OCI-LY3 (cell line): ENCODE measurements around the gene SIRT6.

ENCODE experiments used
- H2AFZ ChIP-seq: fragments of 200-600, 300-600 bp; shearing (Covaris generic); 2 replicates; pipeline ENCODE4 v1.6.0; 2014; ENCODE audit warnings: antibody characterized with exemption, low read depth, low read length
- H3K27ac ChIP-seq: fragments of 200-600, 300-600 bp; sonication (generic); 2 replicates; pipeline ENCODE4 v1.5.1; 2014; ENCODE audit warnings: mild to moderate bottlenecking, low read length, moderate library complexity, mixed read lengths
- H3K27me3 ChIP-seq: fragments of 200-600, 300-600 bp; sonication (generic); 2 replicates; pipeline ENCODE4 v1.6.1; 2014; ENCODE audit warnings: low read depth, low read length, mixed read lengths
- H3K36me3 ChIP-seq: fragments of 200-600, 300-600 bp; sonication (generic); replicated peaks from 2 replicates; pipeline ENCODE3; 2014; ENCODE audit warnings: low read depth, low read length, mixed read lengths
- H3K4me1 ChIP-seq: fragments of 300-600, 200-600 bp; sonication (generic); 2 replicates; pipeline ENCODE4 v1.6.1; 2014; ENCODE audit warnings: low read length, mixed read lengths
- H3K4me2 ChIP-seq: fragments of 200-600, 300-600 bp; sonication (generic); 2 replicates; pipeline ENCODE4 v1.6.1; 2014; ENCODE audit warnings: low read length, mixed read lengths
- H3K4me3 ChIP-seq: fragments of 300-600, 200-600 bp; sonication (generic); 2 replicates; pipeline ENCODE4 v1.5.1; 2014; ENCODE audit warnings: antibody characterized with exemption, mild to moderate bottlenecking, low read length, moderate library complexity
- H3K79me2 ChIP-seq: fragments of 300-600, 200-600 bp; shearing (Covaris generic); 2 replicates; pipeline ENCODE4 v1.6.1; 2014; ENCODE audit warnings: mild to moderate bottlenecking, low read length, mixed read lengths
- H3K9ac ChIP-seq: fragments of 300-600, 200-600 bp; shearing (Covaris generic); 2 replicates; pipeline ENCODE4 v1.6.0; 2014; ENCODE audit warnings: mild to moderate bottlenecking, low read length, moderate library complexity
- H3K9me3 ChIP-seq: fragments of 200-600, 300-600 bp; shearing (Covaris generic); 2 replicates; pipeline ENCODE4 v1.6.1; 2014; ENCODE audit warnings: low read length, mixed read lengths; ENCODE audit not compliant: insufficient read depth
- H4K20me1 ChIP-seq: fragments of 200-600, 300-600 bp; sonication (generic); 2 replicates; pipeline ENCODE4 v1.6.1; 2016; ENCODE audit warnings: low read length, mixed read lengths; ENCODE audit not compliant: insufficient read depth
- EZH2phosphoT487 ChIP-seq: fragments of 200-600 bp; shearing (Covaris generic); IDR thresholded peaks from 2 replicates; pipeline ENCODE4 v1.6.1; 2018; ENCODE audit warnings: antibody characterized with exemption, mixed run types, low read depth
- TF ChIP-seq, protein P1 (sequence below): fragments of 200-600, 300-600 bp; sonication (generic); IDR thresholded peaks from 2 replicates; pipeline ENCODE4 v1.5.1; 2014; ENCODE audit warnings: antibody characterized with exemption, low read length, low read depth

SIRT6 gene

DNA sequence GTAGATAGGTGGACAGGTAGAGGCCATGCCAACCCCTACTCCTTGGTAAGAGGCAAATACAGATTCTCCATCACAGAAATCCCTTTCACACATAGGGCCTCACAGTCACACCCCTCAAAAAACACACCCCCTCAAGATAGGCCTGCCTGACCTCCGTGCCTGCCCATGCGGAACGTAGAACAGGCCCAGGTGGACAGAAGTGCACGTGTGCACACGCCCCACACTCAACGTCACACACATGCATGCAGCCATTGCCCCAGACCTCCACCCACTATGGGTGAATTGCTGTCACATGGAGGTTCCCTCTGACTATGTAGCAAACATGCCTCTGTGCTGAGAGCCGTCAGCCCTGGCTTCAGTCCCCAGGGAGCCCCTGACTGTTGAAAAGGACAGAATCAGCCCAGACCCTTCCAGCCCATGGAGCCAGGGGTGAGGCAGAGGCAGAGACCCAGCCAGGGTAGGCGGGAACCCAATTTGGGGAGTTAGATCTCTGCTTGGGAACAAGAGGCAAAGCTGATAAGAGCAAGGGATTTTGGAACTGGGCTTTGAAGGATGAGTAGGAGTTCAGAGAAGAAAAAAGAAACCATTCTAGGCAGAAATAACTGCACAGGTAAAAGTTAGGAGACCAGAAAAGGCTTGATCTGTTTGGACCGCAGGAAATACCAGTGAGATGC lies 3.2 kb upstream of the SIRT6 start:
- no peak for TF ChIP-seq EZH2phosphoT487
- TF ChIP-seq, protein P1, sequence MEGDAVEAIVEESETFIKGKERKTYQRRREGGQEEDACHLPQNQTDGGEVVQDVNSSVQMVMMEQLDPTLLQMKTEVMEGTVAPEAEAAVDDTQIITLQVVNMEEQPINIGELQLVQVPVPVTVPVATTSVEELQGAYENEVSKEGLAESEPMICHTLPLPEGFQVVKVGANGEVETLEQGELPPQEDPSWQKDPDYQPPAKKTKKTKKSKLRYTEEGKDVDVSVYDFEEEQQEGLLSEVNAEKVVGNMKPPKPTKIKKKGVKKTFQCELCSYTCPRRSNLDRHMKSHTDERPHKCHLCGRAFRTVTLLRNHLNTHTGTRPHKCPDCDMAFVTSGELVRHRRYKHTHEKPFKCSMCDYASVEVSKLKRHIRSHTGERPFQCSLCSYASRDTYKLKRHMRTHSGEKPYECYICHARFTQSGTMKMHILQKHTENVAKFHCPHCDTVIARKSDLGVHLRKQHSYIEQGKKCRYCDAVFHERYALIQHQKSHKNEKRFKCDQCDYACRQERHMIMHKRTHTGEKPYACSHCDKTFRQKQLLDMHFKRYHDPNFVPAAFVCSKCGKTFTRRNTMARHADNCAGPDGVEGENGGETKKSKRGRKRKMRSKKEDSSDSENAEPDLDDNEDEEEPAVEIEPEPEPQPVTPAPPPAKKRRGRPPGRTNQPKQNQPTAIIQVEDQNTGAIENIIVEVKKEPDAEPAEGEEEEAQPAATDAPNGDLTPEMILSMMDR = no peak
- Histone ChIP-seq H3K9ac (no peak overlapping the region), H3K4me1 (peaks cover 25% of the 10 kb centered on the region), H3K27ac (no peak overlapping the region), H3K9me3 (no peaks in the 10 kb centered on the region), H4K20me1 (no peaks in the 10 kb centered on the region), H3K4me2 (no peak overlapping the region), H3K27me3 (no peaks in the 10 kb centered on the region), H2AFZ (no peak overlapping the region), H3K36me3 (no peaks in the 10 kb centered on the region), H3K4me3 (no peak overlapping the region), H3K79me2 (peaks cover 18% of the 10 kb centered on the region)

DNA sequence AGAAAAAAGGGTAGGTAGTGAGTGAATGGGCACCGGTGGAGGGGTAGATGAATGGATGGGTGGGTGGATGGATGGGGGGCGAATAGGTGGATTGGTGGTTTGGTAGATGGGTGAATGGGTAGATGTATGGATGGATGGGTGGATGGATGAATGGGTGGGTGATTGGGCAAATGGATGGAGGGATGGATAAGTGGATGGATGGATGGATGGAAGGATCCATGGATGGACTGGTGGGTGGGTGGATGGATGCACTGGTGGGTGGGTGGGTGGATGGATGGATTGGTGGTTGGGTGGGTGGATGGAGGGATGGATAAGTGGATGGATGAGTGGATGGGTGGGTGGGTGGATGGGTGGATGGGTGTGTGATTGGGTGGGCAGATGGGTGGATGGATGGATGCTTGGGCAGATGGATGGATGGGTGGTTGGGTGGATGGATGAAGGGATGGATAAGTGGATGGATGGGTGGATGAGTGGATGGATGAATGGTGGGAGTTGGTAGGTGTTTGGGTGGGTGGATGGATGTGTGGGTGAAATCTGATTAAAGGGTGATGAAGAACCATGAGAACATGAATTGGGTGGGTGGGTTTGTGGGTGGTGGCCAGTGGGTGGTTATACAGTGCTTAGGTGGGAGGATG lies 2.5 kb upstream of the SIRT6 start:
- TF ChIP-seq, protein P1 = no peak
- TF ChIP-seq EZH2phosphoT487 = no peak
- H3K9ac ChIP-seq = no peak overlapping the region
- no peak overlapping the region for H3K4me3 ChIP-seq
- H3K4me2 ChIP-seq = no peak overlapping the region
- no peaks in the 10 kb centered on the region for H3K27me3 ChIP-seq
- no peak overlapping the region for H3K27ac ChIP-seq
- no peaks in the 10 kb centered on the region for H3K9me3 ChIP-seq
- H3K36me3 ChIP-seq = no peaks in the 10 kb centered on the region
- peaks cover 21% of the 10 kb centered on the region for H3K79me2 ChIP-seq
- peaks cover 29% of the 10 kb centered on the region for H3K4me1 ChIP-seq
- no peaks in the 10 kb centered on the region for H4K20me1 ChIP-seq
- no peak overlapping the region for H2AFZ ChIP-seq

DNA sequence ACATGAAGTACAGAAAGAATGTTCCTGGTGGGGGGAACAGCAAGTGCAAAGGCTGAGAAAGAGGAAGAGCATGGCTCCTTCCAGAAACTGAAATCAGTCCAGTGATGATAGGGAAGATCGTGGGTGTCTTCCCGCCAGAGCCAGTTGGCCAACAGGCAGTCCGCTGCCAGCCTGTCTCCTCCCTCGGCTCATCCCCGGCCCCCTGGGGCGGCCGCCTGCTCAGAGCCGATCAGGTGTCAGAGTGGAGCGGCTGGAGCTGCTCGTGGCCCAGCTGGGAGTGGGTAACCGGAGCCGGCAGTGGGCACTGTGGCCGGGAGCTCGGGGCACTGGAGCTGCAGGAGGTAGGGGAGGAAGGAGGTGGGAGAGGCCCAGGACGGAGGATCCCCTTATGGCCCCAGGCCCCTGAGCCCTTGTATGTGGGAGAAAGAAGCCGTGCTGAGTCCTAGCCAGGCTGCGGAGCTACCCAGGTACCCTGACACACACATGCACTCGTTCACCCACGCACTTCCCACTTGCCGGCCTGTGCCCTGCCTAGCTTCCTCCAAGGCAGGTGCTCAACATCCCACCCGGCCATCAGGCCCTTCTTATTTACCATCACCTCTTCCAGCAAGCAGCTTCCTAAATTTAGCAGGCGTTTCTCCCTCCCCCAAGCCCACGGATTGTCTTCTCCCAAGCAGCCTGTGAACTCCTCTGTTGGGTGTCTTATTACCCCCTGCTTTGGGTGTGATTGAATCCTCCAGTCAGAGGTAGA lies 1.8 kb upstream of the SIRT6 start:
- Histone ChIP-seq H3K4me2 (no peak overlapping the region), H3K9me3 (no peaks in the 10 kb centered on the region), H3K27ac (no peak overlapping the region), H3K36me3 (peaks cover under 1% of the 10 kb centered on the region), H3K79me2 (peaks cover 21% of the 10 kb centered on the region), H4K20me1 (no peaks in the 10 kb centered on the region), H3K27me3 (no peaks in the 10 kb centered on the region), H3K4me1 (peaks cover 29% of the 10 kb centered on the region), H2AFZ (no peak overlapping the region), H3K9ac (no peak overlapping the region), H3K4me3 (no peak overlapping the region)
- TF ChIP-seq, protein P1 = no peak
- TF ChIP-seq EZH2phosphoT487 = no peak

DNA sequence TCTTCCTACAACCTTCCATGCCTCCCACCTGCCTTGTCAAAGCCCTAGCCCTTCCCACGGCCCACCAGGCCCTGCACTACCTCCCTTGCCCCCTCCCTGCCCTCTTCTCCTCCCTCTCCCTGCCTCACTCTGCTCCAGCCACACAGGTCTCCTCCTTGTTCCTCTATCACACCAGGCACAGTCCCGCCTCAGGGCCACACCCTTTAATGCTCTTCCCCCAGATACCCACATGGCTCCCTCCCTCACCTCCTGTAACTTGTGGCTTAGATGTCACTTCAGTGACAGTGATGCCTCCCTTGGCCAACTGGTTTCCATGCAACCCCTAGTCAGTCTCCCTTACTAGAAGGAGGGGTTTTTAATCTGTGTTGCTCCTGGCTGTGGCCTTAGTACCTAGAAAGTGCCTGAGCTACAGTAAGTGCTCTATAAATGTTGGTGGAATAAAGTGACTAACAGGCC lies 1.3 kb downstream of the SIRT6 start:
- Histone ChIP-seq H3K27ac (peak overlapping the region; percentile 73), H4K20me1 (no peaks in the 10 kb centered on the region), H3K9ac (peak overlapping the region; percentile 92), H3K4me3 (peak overlapping the region; percentile 95), H3K36me3 (peaks cover 7% of the 10 kb centered on the region), H3K79me2 (peaks cover 21% of the 10 kb centered on the region), H2AFZ (no peak overlapping the region), H3K9me3 (no peaks in the 10 kb centered on the region), H3K27me3 (no peaks in the 10 kb centered on the region), H3K4me1 (peaks cover 23% of the 10 kb centered on the region), H3K4me2 (peak overlapping the region; percentile 76)
- TF ChIP-seq EZH2phosphoT487 = no peak
- TF ChIP-seq, protein P1 = no peak
